Activated CD8-positive, alpha-beta memory T cell treated with anti-CD3 and anti-CD28 coated beads for 1 hour (primary cell): Measurements from ENCODE around the gene BSPH1.
"Not testable (repeated sequence)": the region's sequence is repeated elsewhere in the genome, so short reads cannot be mapped to it uniquely, and the experiment has no call there.

Source experiments
- DNase-seq, 2 donors: peaks; one replicate each; pipeline ENCODE4 v3.0.0-alpha.2; 2020; ENCODE audit warnings: low read depth in 1 of 2; ENCODE audit errors: extremely low read depth in 1 of 2

Gene BSPH1

GRCh38 chr19:47928581-47928980 lies 63.4 kb downstream of the BSPH1 start:
- not testable (repeated sequence) for DNase-seq

DNA sequence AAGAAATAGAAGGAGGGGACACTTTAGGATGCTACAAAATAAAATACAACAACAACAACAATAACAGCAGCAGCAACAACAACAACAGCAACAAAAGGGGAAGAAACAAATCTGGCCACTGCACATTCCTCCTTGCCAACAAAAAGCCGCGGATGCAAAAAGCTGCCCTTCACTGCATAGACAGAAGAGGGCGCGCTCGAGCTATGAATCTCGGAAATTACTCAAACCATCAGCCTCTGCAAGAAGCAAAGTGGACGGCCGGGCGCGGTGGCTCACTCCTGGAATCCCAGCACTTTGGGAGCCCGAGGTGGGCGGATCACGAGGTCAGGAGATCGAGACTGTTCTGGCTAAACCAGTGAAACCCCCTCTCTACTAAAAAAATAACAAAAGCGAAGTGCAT lies 71.9 kb downstream of the BSPH1 start:
- DNase-seq, result not testable (repeated sequence)
